ENCODE data around the gene DMTF1. TPM values are rescaled to one million over a fixed set of nuclear protein-coding genes. Genes with fewer than 3 reads are reported as not detected.

The DMTF1 gene
- total RNA-seq, 1 experiment from 2014 or later = 58.3 TPM

DNA sequence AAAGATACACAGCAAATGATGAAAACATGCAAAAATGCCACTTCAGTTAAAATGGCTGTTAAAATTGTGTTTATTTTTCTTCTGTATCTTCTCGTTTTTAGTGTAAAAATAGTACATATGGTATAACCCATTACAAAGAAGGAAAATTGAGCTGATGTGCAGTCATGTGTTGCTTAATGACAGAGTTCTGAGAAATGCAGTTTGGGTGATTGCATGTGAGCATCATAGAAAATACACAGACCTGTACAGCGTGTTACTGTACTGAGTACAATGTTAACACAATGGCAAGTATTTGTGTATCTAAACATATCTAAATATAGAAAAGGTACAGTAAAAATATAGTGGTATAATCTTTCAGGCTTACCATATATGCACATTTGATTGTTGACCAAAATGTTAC is 7.3 kb downstream of the DMTF1 start:
- DNase-seq = no peak
- BruUV-seq (replicated peaks) = no TSS peak
- H3K27me3 Mint-ChIP-seq (ENCODE audit: unreplicated experiment) = no peaks in the 10 kb centered on the region
- TF ChIP-seq, protein P1, sequence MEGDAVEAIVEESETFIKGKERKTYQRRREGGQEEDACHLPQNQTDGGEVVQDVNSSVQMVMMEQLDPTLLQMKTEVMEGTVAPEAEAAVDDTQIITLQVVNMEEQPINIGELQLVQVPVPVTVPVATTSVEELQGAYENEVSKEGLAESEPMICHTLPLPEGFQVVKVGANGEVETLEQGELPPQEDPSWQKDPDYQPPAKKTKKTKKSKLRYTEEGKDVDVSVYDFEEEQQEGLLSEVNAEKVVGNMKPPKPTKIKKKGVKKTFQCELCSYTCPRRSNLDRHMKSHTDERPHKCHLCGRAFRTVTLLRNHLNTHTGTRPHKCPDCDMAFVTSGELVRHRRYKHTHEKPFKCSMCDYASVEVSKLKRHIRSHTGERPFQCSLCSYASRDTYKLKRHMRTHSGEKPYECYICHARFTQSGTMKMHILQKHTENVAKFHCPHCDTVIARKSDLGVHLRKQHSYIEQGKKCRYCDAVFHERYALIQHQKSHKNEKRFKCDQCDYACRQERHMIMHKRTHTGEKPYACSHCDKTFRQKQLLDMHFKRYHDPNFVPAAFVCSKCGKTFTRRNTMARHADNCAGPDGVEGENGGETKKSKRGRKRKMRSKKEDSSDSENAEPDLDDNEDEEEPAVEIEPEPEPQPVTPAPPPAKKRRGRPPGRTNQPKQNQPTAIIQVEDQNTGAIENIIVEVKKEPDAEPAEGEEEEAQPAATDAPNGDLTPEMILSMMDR (IDR thresholded peaks at IDR 0.05; ENCODE audit: unreplicated experiment) = no peak
- intact Hi-C loops (cut with micrococcal nuclease; ENCODE audit: unreplicated experiment) = loop anchor here (10.0 kb wide), 1 partner anchor 315 kb away; no protein-coding TSS in a partner anchor
- H3K4me1 Mint-ChIP-seq (ENCODE audit: low read depth, unreplicated experiment) = peaks cover 8% of the 10 kb centered on the region
- CTCF ChIA-PET = no interaction called here
- no peak overlapping the region for H3K4me3 Mint-ChIP-seq (ENCODE audit: low read depth, unreplicated experiment)
- H3K36me3 Mint-ChIP-seq (ENCODE audit: insufficient read depth, unreplicated experiment) = no peaks in the 10 kb centered on the region
- H3K9me3 Mint-ChIP-seq (ENCODE audit: low read depth, unreplicated experiment) = no peaks in the 10 kb centered on the region
- no peak overlapping the region for H3K27ac Mint-ChIP-seq (ENCODE audit: unreplicated experiment)

DNA sequence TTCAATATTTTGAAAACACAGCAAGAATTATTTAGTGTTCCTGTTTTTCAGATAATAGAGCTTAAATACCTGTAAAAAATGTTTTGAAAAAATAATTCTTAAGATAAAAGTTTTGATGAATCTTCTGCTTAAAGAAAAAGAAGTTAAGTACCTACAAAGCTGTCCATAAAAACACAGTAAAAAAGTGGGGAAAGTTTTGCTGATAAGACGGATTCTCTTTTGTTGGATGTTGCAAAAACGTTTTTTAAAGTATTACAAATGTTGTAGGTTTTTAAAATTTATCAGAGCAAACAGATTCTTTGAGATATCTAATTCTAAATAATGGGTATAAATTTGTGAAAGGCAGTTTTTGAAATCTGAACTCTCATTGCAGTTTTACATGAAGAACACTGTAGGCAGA is 12.2 kb downstream of the DMTF1 start:
- Mint-ChIP-seq H3K27ac (ENCODE audit: unreplicated experiment) (no peak overlapping the region), H3K9me3 (ENCODE audit: low read depth, unreplicated experiment) (no peaks in the 10 kb centered on the region), H3K4me3 (ENCODE audit: low read depth, unreplicated experiment) (no peak overlapping the region), H3K4me1 (ENCODE audit: low read depth, unreplicated experiment) (peaks cover 8% of the 10 kb centered on the region), H3K27me3 (ENCODE audit: unreplicated experiment) (no peaks in the 10 kb centered on the region), H3K36me3 (ENCODE audit: insufficient read depth, unreplicated experiment) (peaks cover 15% of the 10 kb centered on the region)
- no peak for DNase-seq
- TF ChIP-seq, protein P1 (IDR thresholded peaks at IDR 0.05; ENCODE audit: unreplicated experiment) = no peak
- intact Hi-C loops (cut with micrococcal nuclease; ENCODE audit: unreplicated experiment) = no loop called here
- no TSS peak for BruUV-seq (replicated peaks)
- CTCF ChIA-PET = no interaction called here

DNA sequence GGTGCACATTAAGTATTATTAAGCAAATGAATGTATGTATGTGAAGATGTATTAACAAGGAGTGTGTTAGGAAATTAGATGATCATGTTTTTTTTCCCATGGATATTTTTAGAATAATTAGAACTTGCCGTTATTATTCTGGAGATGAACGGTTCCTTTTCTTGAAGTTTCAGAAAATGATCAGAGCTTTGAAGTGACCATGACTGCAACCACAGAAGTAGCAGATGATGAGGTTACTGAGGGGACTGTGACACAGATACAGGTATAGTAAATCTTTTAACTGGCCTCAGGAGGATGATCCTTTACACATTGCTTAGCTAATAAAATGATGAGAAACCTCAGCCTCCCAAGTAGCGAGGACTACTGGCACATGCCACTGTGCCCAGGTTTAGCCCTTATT is 18.6 kb downstream of the DMTF1 start:
- intact Hi-C loops (cut with micrococcal nuclease; ENCODE audit: unreplicated experiment) = no loop called here
- no TSS peak for BruUV-seq (replicated peaks)
- Mint-ChIP-seq H3K4me3 (ENCODE audit: low read depth, unreplicated experiment) (no peak overlapping the region), H3K27ac (ENCODE audit: unreplicated experiment) (no peak overlapping the region), H3K9me3 (ENCODE audit: low read depth, unreplicated experiment) (no peaks in the 10 kb centered on the region), H3K36me3 (ENCODE audit: insufficient read depth, unreplicated experiment) (peaks cover 29% of the 10 kb centered on the region), H3K27me3 (ENCODE audit: unreplicated experiment) (no peaks in the 10 kb centered on the region), H3K4me1 (ENCODE audit: low read depth, unreplicated experiment) (no peaks in the 10 kb centered on the region)
- TF ChIP-seq, protein P1 (IDR thresholded peaks at IDR 0.05; ENCODE audit: unreplicated experiment) = no peak
- CTCF ChIA-PET = no interaction called here
- no peak for DNase-seq

DNA sequence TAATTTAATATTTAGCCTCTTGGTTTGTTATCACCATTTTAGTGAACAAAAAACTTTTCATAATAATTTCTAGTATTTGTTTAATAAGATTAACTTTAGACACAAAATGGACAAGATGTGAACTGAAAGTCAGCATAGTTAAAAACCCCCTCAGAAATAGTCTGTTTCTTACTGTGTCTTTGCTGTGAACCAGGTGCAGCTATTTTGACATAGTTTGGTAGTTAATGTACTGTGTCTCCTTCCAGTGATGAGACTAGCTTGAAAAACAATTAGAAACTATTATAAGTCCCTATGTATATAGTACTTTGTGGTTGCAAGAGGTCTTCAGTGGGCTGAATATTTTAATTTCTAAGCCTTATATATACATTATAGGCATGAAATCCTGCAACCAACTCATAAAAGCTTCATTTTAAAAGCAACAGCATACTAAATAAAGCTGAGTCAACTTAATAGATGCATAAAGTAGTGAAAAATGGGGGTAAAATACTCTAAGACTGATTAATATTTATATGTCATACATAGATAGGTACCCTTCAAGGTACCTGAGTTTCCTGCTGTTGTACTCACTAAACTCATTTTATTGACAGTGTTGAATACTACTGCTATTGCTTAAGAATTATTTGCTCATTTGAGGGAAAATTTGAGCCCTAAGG is 19.2 kb downstream of the DMTF1 start:
- no peaks in the 10 kb centered on the region for H3K4me1 Mint-ChIP-seq (ENCODE audit: low read depth, unreplicated experiment)
- DNase-seq = no peak
- CTCF ChIA-PET = no interaction called here
- H3K4me3 Mint-ChIP-seq (ENCODE audit: low read depth, unreplicated experiment) = no peak overlapping the region
- no peak overlapping the region for H3K27ac Mint-ChIP-seq (ENCODE audit: unreplicated experiment)
- H3K9me3 Mint-ChIP-seq (ENCODE audit: low read depth, unreplicated experiment) = no peaks in the 10 kb centered on the region
- intact Hi-C loops (cut with micrococcal nuclease; ENCODE audit: unreplicated experiment) = no loop called here
- no TSS peak for BruUV-seq (replicated peaks)
- TF ChIP-seq, protein P1 (IDR thresholded peaks at IDR 0.05; ENCODE audit: unreplicated experiment) = no peak
- H3K27me3 Mint-ChIP-seq (ENCODE audit: unreplicated experiment) = no peaks in the 10 kb centered on the region
- H3K36me3 Mint-ChIP-seq (ENCODE audit: insufficient read depth, unreplicated experiment) = peaks cover 27% of the 10 kb centered on the region
